GM19455 (cell line): ENCODE data around the gene GNAS-AS1.

Experiments
- ATAC-seq: cut with Tn5 transposase; IDR thresholded peaks from one replicate; pipeline ENCODE4 v1.9.1; 2021; ENCODE audit not compliant: unreplicated experiment

The GNAS-AS1 gene

GRCh38 chr20:58787211-58788005, 63.3 kb downstream of the GNAS-AS1 start:
- ATAC-seq = no peak

GRCh38 chr20:58784321-58785074, 66.2 kb downstream of the GNAS-AS1 start:
- ATAC-seq = no peak

GRCh38 chr20:58783511-58784011, 67.1 kb downstream of the GNAS-AS1 start:
- ATAC-seq = no peak

- no peak for ATAC-seq
These were observed 69.6 kb downstream of the GNAS-AS1 start for GRCh38 chr20:58781138-58781537.

- ATAC-seq = no peak
These were observed 71.9 kb downstream of the GNAS-AS1 start for GRCh38 chr20:58778760-58779159.

GRCh38 chr20:58777657-58778056, 73.0 kb downstream of the GNAS-AS1 start:
- no peak for ATAC-seq

- ATAC-seq = no peak
These were observed 74.6 kb downstream of the GNAS-AS1 start for GRCh38 chr20:58776109-58776508.

- no peak for ATAC-seq
These were observed 75.3 kb downstream of the GNAS-AS1 start for GRCh38 chr20:58775371-58775770.

- no peak for ATAC-seq
These were observed 75.9 kb downstream of the GNAS-AS1 start for GRCh38 chr20:58774667-58775263.

- no peak for ATAC-seq
These were observed 76.5 kb downstream of the GNAS-AS1 start for GRCh38 chr20:58774214-58774613.

- ATAC-seq = no peak
These were observed 77.9 kb downstream of the GNAS-AS1 start for GRCh38 chr20:58772786-58773185.
